SK-N-SH (cell line): ENCODE measurements around the gene SYNDIG1L. TPM values are rescaled to one million over a fixed set of nuclear protein-coding genes. Genes with fewer than 3 reads are reported as not detected.

ENCODE experiments used
- CTCF ChIA-PET: fragments of 300-600, 350-600 bp; formaldehyde crosslinking; extraction: SDS; loops from one replicate; lab custom pipeline; 2021; lab: Yijun Ruan, JAX
- POLR2A ChIA-PET: fragments of 350-600 bp; sonication (Branson Sonifier 250); formaldehyde crosslinking; extraction: SDS; loops from one replicate; lab custom pipeline; 2020; ENCODE audit warnings: antibody characterized with exemption, inconsistent platforms; lab: Yijun Ruan, JAX
- DNase-seq: peaks from one replicate; pipeline ENCODE4 v3.0.0; 2012
- H2AFZ ChIP-seq: fragments of 200-600 bp; sonication (generic); 2 replicates; pipeline ENCODE4 v1.8.1; 2016; ENCODE audit warnings: antibody characterized with exemption, mild to moderate bottlenecking, low read depth
- H3F3A ChIP-seq: fragments of 200-600 bp; sonication (generic); replicated peaks from 2 replicates; pipeline ENCODE3; 2016; ENCODE audit warnings: antibody characterized with exemption, mild to moderate bottlenecking; ENCODE audit not compliant: insufficient read depth
- H3K27ac ChIP-seq, 2 experiments: fragments of 200-500 bp in 1 of 2; fragments of 200-600 bp in 1 of 2; sonication (Bioruptor generic) in 1 of 2; sonication (generic), shearing (Covaris generic) in 1 of 2; 2 replicates each; pipeline versions ENCODE4 v1.5.1 to v1.6.1; 2014 to 2016; ENCODE audit warnings: low read depth in 2 of 2, inconsistent platforms in 1 of 2, low read length in 1 of 2, mild to moderate bottlenecking in 1 of 2, mixed read lengths in 1 of 2
- H3K27me3 ChIP-seq: fragments of 200-600 bp; sonication (generic), shearing (Covaris generic); 2 replicates; pipeline ENCODE4 v1.6.1; 2016; ENCODE audit warnings: mixed run types; ENCODE audit not compliant: insufficient read depth
- H3K36me3 ChIP-seq, 2 experiments: fragments of 200-500 bp in 1 of 2; fragments of 200-600 bp in 1 of 2; sonication (Bioruptor generic) in 1 of 2; sonication (generic) in 1 of 2; replicated peaks in 1 of 2; 2 replicates each; pipeline versions ENCODE3 to v1.5.1; 2014 to 2016; ENCODE audit warnings: low read length in 1 of 2, mild to moderate bottlenecking in 1 of 2; ENCODE audit not compliant: insufficient read depth in 2 of 2, control insufficient read depth in 1 of 2
- H3K4me1 ChIP-seq, 2 experiments: fragments of 200-500 bp in 1 of 2; fragments of 200-600 bp in 1 of 2; sonication (Bioruptor generic) in 1 of 2; sonication (generic), shearing (Covaris generic) in 1 of 2; 2 replicates each; pipeline versions ENCODE4 v1.5.1 to v1.6.1; 2014 to 2016; ENCODE audit warnings: low read depth in 1 of 2, low read length in 1 of 2, mixed run types in 1 of 2; ENCODE audit not compliant: insufficient read depth in 2 of 2, control insufficient read depth in 1 of 2
- H3K4me2 ChIP-seq: fragments of 200-600 bp; sonication (generic), shearing (Covaris generic); 2 replicates; pipeline ENCODE4 v1.6.1; 2017; ENCODE audit warnings: mixed run types
- H3K4me3 ChIP-seq, 2 experiments: fragments of 200-500 bp in 1 of 2; fragments of 200-600 bp in 1 of 2; sonication (Bioruptor generic) in 1 of 2; sonication (generic), shearing (Covaris generic) in 1 of 2; 2 replicates each; pipeline versions ENCODE4 v1.5.1 to v1.8.1; 2014 to 2016; ENCODE audit warnings: low read depth in 2 of 2, inconsistent platforms in 1 of 2, low read length in 1 of 2, mild to moderate bottlenecking in 1 of 2, mixed read lengths in 1 of 2, moderate library complexity in 1 of 2
- H3K79me2 ChIP-seq: fragments of 200-600 bp; sonication (generic); 2 replicates; pipeline ENCODE4 v1.8.1; 2017; ENCODE audit warnings: mild to moderate bottlenecking; ENCODE audit not compliant: insufficient read depth
- H3K9ac ChIP-seq: fragments of 200-600 bp; sonication (generic); 2 replicates; pipeline ENCODE4 v1.6.1; 2017; ENCODE audit warnings: mixed run types
- H3K9me2 ChIP-seq: fragments of 200-600 bp; sonication (generic); 2 replicates; pipeline ENCODE4 v1.6.1; 2017; ENCODE audit warnings: mixed run types
- H3K9me3 ChIP-seq: fragments of 200-600 bp; sonication (generic); 2 replicates; pipeline ENCODE4 v1.6.1; 2017; ENCODE audit warnings: mixed run types, mild to moderate bottlenecking, moderate library complexity
- H4K20me1 ChIP-seq: fragments of 200-600 bp; sonication (generic); 2 replicates; pipeline ENCODE4 v1.6.1; 2017; ENCODE audit warnings: mild to moderate bottlenecking, mixed run types; ENCODE audit not compliant: insufficient read depth
- CHD2 ChIP-seq: fragments of 150-350 bp; IDR thresholded peaks from 2 replicates; pipeline ENCODE4 v1.6.1; 2018; ENCODE audit warnings: low read length; ENCODE audit not compliant: partially characterized antibody
- EZH2phosphoT487 ChIP-seq: fragments of 200-600 bp; sonication (generic); IDR thresholded peaks from 2 replicates; pipeline ENCODE4 v1.6.1; 2017; ENCODE audit warnings: low read depth, mixed run types, mild to moderate bottlenecking, antibody characterized with exemption, moderate library complexity, borderline replicate concordance
- GABPA ChIP-seq: IDR thresholded peaks from 2 replicates; pipeline ENCODE4 v1.4.0; 2012; ENCODE audit warnings: low read depth, mild to moderate bottlenecking
- JUND ChIP-seq: IDR thresholded peaks from 2 replicates; pipeline ENCODE4 v1.4.0; 2012
- MEF2A ChIP-seq: IDR thresholded peaks from 2 replicates; pipeline ENCODE4 v1.4.0; 2012; ENCODE audit warnings: low read depth, borderline replicate concordance
- MXI1 ChIP-seq: IDR thresholded peaks from 2 replicates; pipeline ENCODE4 v1.6.1; 2012; ENCODE audit warnings: mild to moderate bottlenecking, low read depth, low read length, improper control_type of control experiment
- NFIC ChIP-seq: IDR thresholded peaks from 2 replicates; pipeline ENCODE4 v1.4.0; 2012; ENCODE audit warnings: borderline replicate concordance
- POLR2AphosphoS5 ChIP-seq: IDR thresholded peaks from 2 replicates; pipeline ENCODE4 v1.6.1; 2012; ENCODE audit warnings: low read depth, low read length
- SMC3 ChIP-seq: IDR thresholded peaks from 2 replicates; pipeline ENCODE4 v1.6.1; 2012; ENCODE audit warnings: low read depth, low read length, improper control_type of control experiment
- TCF12 ChIP-seq: IDR thresholded peaks from 2 replicates; pipeline ENCODE4 v1.4.0; 2012
- YY1 ChIP-seq: IDR thresholded peaks from 2 replicates; pipeline ENCODE4 v1.4.0; 2012; ENCODE audit warnings: low read depth, mild to moderate bottlenecking
- WGBS: methylation state at CpG from one replicate; pipeline ENCODE4 v1.1.6; 2017; ENCODE audit warnings: low lambda C conversion rate; 5-methylcytosine and 5-hydroxymethylcytosine counted together
- polyA plus RNA-seq, 3 experiments: library from polyadenylated mRNA; depleted of rRNA; stranded (reverse); fragments of >200 nt; gene quantifications; 2 replicates each; pipeline ENCODE4 v1.2.3, GENCODE V29; 2012
- TF ChIP-seq, protein P1 (sequence below): IDR thresholded peaks from 2 replicates; pipeline ENCODE4; 2012
- TF ChIP-seq, protein P2 (sequence below): fragments of 150-350 bp; IDR thresholded peaks from 2 replicates; pipeline ENCODE4 v1.6.1; 2017; ENCODE audit warnings: antibody characterized with exemption, low read length, low read depth, borderline replicate concordance
- TF ChIP-seq, protein P3 (sequence below): fragments of 150-350 bp; IDR thresholded peaks from 2 replicates; pipeline ENCODE4 v1.6.1; 2016; ENCODE audit warnings: mild to moderate bottlenecking, low read depth, low read length
- TF ChIP-seq, protein P4 (sequence below): IDR thresholded peaks from 2 replicates; pipeline ENCODE4 v1.6.1; 2012; ENCODE audit warnings: mild to moderate bottlenecking, low read depth, low read length, moderate library complexity

Gene SYNDIG1L
- polyA plus RNA-seq, 1 of the 3 experiments (the other 2 are of a cell fraction) = not detected

DNA sequence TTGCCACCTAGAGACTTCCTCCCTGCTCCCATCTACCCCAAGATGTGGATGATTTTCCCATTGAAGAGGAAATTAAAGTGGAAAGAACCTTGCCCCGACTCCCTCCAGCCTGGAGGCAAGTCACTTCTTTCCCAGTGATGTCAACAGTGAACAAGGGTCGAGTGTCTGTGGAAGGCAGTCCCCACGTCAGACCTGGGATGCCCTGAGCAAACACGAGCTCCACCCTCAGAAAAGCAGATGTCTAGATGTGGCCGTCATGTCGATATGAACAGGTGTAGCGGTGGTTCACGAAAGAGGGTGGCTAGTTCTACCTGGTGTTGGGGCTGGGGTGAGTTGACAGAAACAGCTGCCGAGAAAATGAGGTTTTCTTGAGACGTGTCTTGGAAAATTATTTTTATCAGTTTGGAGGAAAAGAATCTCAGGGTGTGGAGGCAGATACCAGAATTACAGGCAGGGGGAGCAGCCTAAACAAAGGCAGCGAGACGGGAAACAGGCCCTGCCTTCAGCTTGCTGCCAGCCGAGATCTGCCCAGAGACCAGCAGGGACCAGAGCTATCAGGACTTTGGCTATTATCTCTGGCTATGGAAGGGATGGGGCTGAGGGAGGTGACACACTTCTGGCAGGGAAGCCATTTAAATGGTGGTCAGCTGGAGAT, 25.9 kb downstream of the SYNDIG1L start:
- peaks cover 0 to 10% of the 10 kb centered on the region in 2 experiments; a peak in 1 of 4 replicates for H3K4me1 ChIP-seq
- no peak overlapping the region for H2AFZ ChIP-seq
- ChIA-PET CTCF (interaction anchor here (1.2 to 1.9 kb wide), 3 partner anchors 19 to 79 kb away, joined by 4 to 9 read pairs (median 4); no protein-coding TSS in a partner anchor), POLR2A (no interaction called here)
- no peaks in the 10 kb centered on the region for H3K9me3 ChIP-seq
- no peak overlapping the region for H3K9ac ChIP-seq
- DNase-seq = no peak
- H3F3A ChIP-seq = no peaks in the 10 kb centered on the region
- 46% methylated on average over 13 of the region's 13 CpGs for WGBS
- no peak overlapping the region for H3K4me3 ChIP-seq
- H3K79me2 ChIP-seq = no peaks in the 10 kb centered on the region
- no peak overlapping the region for H3K4me2 ChIP-seq
- no peaks in the 10 kb centered on the region for H3K9me2 ChIP-seq
- H4K20me1 ChIP-seq = no peaks in the 10 kb centered on the region
- TF ChIP-seq MEF2A = no peak
- no peak for TF ChIP-seq POLR2AphosphoS5
- TF ChIP-seq CHD2 = no peak
- no peak for TF ChIP-seq YY1
- TF ChIP-seq, protein P1, sequence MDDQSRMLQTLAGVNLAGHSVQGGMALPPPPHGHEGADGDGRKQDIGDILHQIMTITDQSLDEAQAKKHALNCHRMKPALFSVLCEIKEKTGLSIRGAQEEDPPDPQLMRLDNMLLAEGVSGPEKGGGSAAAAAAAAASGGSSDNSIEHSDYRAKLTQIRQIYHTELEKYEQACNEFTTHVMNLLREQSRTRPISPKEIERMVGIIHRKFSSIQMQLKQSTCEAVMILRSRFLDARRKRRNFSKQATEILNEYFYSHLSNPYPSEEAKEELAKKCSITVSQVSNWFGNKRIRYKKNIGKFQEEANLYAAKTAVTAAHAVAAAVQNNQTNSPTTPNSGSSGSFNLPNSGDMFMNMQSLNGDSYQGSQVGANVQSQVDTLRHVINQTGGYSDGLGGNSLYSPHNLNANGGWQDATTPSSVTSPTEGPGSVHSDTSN = no peak
- no peak for TF ChIP-seq NFIC
- TF ChIP-seq, protein P2, sequence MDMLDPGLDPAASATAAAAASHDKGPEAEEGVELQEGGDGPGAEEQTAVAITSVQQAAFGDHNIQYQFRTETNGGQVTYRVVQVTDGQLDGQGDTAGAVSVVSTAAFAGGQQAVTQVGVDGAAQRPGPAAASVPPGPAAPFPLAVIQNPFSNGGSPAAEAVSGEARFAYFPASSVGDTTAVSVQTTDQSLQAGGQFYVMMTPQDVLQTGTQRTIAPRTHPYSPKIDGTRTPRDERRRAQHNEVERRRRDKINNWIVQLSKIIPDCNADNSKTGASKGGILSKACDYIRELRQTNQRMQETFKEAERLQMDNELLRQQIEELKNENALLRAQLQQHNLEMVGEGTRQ = no peak
- TF ChIP-seq EZH2phosphoT487 = no peak
- TF ChIP-seq, protein P3, sequence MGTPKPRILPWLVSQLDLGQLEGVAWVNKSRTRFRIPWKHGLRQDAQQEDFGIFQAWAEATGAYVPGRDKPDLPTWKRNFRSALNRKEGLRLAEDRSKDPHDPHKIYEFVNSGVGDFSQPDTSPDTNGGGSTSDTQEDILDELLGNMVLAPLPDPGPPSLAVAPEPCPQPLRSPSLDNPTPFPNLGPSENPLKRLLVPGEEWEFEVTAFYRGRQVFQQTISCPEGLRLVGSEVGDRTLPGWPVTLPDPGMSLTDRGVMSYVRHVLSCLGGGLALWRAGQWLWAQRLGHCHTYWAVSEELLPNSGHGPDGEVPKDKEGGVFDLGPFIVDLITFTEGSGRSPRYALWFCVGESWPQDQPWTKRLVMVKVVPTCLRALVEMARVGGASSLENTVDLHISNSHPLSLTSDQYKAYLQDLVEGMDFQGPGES = no peak
- TF ChIP-seq GABPA = no peak
- no peak for TF ChIP-seq SMC3
- TF ChIP-seq MXI1 = no peak
- H3K27ac ChIP-seq = no peak overlapping the region
- H3K27me3 ChIP-seq = peaks cover 53% of the 10 kb centered on the region
- no peaks in the 10 kb centered on the region for H3K36me3 ChIP-seq

DNA sequence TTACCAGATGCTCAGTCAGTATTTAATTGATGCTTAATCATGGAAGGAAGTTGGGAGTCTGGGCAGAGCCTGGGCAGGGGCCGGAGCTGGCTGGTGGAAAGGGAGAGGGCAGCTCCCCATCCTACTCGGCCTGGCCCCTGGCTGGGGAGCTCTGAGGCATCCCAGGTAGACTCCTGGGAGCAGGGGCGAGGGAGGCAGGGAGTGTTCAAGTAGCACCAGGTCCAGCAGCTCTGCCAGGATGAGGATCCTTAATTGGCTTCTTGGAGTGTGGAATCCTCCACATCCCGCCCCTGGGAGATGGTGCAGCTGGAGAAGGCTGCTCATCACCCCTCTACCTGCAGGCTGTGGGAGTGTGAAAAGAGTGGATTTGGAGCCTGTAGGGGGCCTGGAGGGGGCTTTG, 30.9 kb downstream of the SYNDIG1L start:
- Histone ChIP-seq H3K4me3 (no peak overlapping the region), H3K27me3 (peaks cover 44% of the 10 kb centered on the region; the same call in 1 of the 2 replicates), H3K27ac (no peak overlapping the region), H4K20me1 (no peaks in the 10 kb centered on the region), H3K9me2 (no peaks in the 10 kb centered on the region), H3F3A (no peaks in the 10 kb centered on the region), H3K4me1 (no peaks in the 10 kb centered on the region; a peak in 1 of 4 replicates), H3K9me3 (no peaks in the 10 kb centered on the region), H2AFZ (no peak overlapping the region), H3K36me3 (no peaks in the 10 kb centered on the region), H3K4me2 (no peak overlapping the region), H3K9ac (no peak overlapping the region), H3K79me2 (no peaks in the 10 kb centered on the region)
- no peak for DNase-seq
- TF ChIP-seq, protein P4, sequence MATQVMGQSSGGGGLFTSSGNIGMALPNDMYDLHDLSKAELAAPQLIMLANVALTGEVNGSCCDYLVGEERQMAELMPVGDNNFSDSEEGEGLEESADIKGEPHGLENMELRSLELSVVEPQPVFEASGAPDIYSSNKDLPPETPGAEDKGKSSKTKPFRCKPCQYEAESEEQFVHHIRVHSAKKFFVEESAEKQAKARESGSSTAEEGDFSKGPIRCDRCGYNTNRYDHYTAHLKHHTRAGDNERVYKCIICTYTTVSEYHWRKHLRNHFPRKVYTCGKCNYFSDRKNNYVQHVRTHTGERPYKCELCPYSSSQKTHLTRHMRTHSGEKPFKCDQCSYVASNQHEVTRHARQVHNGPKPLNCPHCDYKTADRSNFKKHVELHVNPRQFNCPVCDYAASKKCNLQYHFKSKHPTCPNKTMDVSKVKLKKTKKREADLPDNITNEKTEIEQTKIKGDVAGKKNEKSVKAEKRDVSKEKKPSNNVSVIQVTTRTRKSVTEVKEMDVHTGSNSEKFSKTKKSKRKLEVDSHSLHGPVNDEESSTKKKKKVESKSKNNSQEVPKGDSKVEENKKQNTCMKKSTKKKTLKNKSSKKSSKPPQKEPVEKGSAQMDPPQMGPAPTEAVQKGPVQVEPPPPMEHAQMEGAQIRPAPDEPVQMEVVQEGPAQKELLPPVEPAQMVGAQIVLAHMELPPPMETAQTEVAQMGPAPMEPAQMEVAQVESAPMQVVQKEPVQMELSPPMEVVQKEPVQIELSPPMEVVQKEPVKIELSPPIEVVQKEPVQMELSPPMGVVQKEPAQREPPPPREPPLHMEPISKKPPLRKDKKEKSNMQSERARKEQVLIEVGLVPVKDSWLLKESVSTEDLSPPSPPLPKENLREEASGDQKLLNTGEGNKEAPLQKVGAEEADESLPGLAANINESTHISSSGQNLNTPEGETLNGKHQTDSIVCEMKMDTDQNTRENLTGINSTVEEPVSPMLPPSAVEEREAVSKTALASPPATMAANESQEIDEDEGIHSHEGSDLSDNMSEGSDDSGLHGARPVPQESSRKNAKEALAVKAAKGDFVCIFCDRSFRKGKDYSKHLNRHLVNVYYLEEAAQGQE = no peak
- no peak for TF ChIP-seq TCF12
- no peak for TF ChIP-seq JUND
- 25% methylated on average over 4 of the region's 4 CpGs for WGBS
- ChIA-PET CTCF (interaction anchor here (1.0 to 1.2 kb wide), 2 partner anchors 32 to 72 kb away, joined by 3 to 4 read pairs; no protein-coding TSS in a partner anchor), POLR2A (interaction anchor here (0.6 kb wide), 1 partner anchor 250 kb away, joined by 3 read pairs; no protein-coding TSS in a partner anchor)
